ENCODE measurements around the gene SLC17A7.

DNA sequence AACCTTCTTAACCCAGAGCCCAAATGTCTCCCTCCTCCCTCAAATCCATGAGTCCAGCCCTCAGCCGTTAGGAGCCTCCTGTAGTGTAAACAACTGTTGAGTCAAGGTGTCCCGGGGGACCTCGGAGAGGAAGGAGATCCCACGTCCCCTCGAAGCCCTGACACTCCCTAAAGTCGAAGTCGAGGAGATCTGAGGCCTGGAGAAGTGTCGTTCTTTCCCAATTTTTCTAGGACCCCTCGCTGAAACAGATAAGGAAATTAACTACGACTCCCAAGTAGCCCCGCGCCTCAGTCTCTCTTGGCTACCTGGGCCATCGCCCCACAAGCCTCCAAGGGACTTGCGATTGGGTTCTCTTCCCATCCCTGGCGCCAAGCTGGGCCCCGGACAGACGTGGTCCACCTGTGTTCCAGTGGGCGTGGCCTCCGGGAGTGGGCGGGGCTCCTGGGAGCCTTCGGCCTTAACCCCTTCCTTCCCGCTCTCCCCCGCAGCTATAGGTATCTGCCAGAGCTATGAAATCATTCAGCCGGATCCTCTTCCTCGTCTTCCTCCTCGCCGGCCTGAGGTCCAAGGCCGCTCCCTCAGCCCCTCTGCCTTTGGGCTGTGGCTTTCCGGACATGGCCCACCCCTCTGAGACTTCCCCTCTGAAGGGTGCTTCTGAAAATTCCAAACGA, 15.3 kb downstream of the SLC17A7 start:
- TF ChIP-seq GATA2 (IDR thresholded peaks at IDR 0.05; ENCODE audit: low read depth, low read length) (no peak), GATA3 (IDR thresholded peaks at IDR 0.05; ENCODE audit: low read depth, low read length) (no peak)
